ENCODE measurements around the gene SVIP. TPM values are rescaled to one million over a fixed set of nuclear protein-coding genes. Genes with fewer than 3 reads are reported as not detected.

The SVIP gene
- total and polyA plus RNA-seq, 5 experiments from 2014 or later: 43.3 to 80.7 (median 53.2) TPM

DNA sequence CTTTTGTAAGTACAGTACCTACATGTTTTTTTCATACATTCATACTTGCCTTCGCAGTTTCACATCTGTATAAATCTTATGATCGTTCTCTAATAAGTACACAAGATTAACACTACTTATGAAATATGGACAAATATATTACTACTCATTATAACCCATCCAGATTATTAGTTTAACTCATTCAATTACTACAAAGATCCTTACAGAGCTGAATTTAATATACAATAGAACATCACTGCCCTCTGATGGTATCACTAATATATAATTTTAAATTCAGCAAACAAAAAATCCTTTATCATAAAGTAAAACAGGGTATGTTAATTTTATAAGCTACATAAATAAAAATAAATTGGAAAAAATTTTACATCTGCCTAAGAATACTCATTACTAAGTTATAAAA is 7.4 kb downstream of the SVIP start:
- POLR2A ChIA-PET: no interaction called here
- no peak overlapping the region for H3K4me3 Mint-ChIP-seq
- DNase-seq: no peak
- peaks cover 0 to 15% (median 2%) of the 10 kb centered on the region in 9 donors for H3K9me3 Mint-ChIP-seq
- H3K4me1 Mint-ChIP-seq: peaks cover 0 to 11% (median 1%) of the 10 kb centered on the region in 4 donors
- H3K27ac Mint-ChIP-seq: no peak overlapping the region
- peaks cover 24 to 92% (median 62%) of the 10 kb centered on the region in 3 donors for H3K36me3 Mint-ChIP-seq
- H3K27me3 Mint-ChIP-seq: no peaks in the 10 kb centered on the region
- no peak for ATAC-seq

DNA sequence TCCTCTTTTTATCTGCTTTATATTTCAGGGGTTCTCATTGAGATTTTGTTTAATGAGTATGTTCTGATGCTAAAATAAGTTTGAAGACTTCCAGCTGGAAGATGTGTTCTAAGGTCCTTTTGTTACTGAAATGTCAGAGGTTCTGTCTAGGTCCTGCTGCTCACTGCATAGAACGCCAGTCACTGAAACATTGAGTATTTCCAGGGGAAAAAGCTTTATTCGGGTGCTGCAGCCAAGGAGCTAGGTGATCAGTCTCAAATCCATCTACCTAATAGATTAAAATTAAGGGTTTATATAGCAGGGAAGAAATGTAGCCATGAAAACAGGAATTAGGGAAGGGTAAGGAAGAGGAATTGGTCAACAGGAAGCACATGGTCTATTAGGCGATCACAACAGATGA is 19.7 kb downstream of the SVIP start:
- ATAC-seq: no peak
- Mint-ChIP-seq H3K27ac (no peak overlapping the region), H3K36me3 (peaks cover 3 to 10% (median 10%) of the 10 kb centered on the region in 3 donors), H3K4me3 (no peak overlapping the region), H3K9me3 (peaks cover 0 to 24% (median 8%) of the 10 kb centered on the region in 9 donors), H3K27me3 (peaks cover 0 to 2% (median 0%) of the 10 kb centered on the region in 5 donors), H3K4me1 (peaks cover 0 to 10% (median 0%) of the 10 kb centered on the region in 4 donors)
- DNase-seq: no peak
- POLR2A ChIA-PET: no interaction called here

DNA sequence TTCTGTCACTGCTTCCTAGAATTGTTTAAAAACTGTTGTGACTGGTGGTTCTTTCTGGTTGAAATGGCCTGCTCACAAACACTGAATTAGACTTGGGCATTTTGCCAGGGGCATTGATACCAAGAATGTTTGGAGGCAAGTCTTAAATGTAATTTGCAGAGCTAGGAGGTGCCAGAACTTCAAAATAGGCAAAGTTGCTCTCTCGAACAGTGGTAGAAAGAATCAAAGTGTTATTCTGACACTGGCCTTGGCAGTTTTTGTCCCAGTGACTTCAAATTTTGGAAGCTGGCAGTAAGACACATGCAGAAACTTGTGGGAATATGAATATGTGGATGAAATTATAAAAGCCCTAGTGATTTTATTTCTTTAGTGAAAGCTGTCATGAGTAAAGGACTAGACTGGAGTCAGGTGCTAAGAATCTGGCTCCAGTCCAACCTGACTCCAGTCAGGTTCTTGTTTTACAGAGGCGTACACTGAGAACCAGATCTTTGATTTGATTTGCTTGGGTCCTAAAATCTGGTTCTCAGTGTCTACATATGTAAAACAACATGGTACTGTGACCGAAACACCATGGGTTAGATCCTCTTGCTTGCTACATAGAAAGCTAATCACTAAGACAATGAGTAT is 20.9 kb downstream of the SVIP start:
- DNase-seq: no peak
- ATAC-seq: no peak
- POLR2A ChIA-PET: no interaction called here
- H3K4me3 Mint-ChIP-seq: no peak overlapping the region
- H3K27me3 Mint-ChIP-seq: peaks cover 0 to 2% (median 0%) of the 10 kb centered on the region in 5 donors
- peaks cover 0 to 16% (median 5%) of the 10 kb centered on the region in 9 donors for H3K9me3 Mint-ChIP-seq
- no peak overlapping the region for H3K27ac Mint-ChIP-seq
- H3K36me3 Mint-ChIP-seq: peaks cover 0 to 10% (median 5%) of the 10 kb centered on the region in 3 donors
- peaks cover 0 to 10% (median 0%) of the 10 kb centered on the region in 4 donors for H3K4me1 Mint-ChIP-seq

DNA sequence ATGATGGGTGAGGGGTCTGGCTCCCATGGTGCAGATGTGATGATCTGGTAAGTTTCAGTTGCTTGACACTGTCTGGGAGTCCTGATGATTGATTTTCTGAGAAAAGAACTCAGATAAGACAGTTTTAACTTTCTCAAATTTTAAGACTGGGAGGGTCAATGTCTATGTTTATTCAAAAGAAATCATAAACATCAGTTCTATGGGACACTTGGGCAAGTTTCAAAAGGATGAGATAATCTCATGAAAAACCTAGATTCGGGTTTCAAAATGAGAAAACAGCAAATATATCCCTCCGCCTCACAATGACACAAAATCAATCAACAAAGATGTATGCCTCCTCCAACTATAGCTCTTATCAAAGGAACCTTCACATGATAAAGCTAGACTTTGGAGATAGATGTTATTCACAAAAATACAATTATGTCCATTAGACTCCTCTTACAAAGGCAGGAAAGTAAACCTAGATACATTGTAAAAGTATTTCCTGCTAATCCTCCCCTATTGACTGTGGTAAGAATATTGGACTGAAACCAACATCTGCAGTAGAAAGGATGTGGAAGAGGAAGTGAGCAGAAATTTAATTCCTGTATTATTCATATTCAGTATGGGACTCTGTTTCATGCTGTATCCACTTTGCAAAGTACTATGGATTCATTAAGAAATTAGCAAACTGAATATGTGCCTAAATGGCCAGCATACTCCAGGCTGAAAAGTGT is 21.6 kb downstream of the SVIP start:
- no peak for DNase-seq
- POLR2A ChIA-PET: no interaction called here
- Mint-ChIP-seq H3K4me3 (no peak overlapping the region), H3K36me3 (peaks cover 0 to 8% (median 3%) of the 10 kb centered on the region in 3 donors), H3K4me1 (peaks cover 0 to 10% (median 0%) of the 10 kb centered on the region in 4 donors), H3K9me3 (peaks cover 0 to 16% (median 5%) of the 10 kb centered on the region in 9 donors), H3K27ac (no peak overlapping the region), H3K27me3 (peaks cover 0 to 2% (median 0%) of the 10 kb centered on the region in 5 donors)
- no peak for ATAC-seq

DNA sequence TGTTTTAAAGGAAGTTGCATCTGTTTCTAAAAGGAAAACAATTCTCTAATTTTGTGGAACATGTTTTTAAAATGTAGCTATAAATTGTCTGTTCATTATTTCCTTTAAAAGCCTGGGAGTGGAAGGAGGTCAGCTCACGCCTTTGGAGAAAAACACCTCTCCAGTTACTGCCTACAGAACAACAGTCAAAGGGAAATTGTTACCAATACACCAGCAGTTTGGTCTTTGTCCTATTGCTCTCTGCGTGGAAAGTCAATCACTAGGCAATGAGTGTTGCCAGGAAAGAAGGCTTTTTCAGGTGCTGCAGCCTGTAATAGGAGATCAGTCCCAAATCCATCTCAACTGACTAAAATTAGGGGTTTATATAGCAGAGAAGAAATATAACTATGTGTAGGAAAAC is 22.2 kb downstream of the SVIP start:
- H3K4me3 Mint-ChIP-seq: no peak overlapping the region
- POLR2A ChIA-PET: no interaction called here
- peaks cover 0 to 16% (median 5%) of the 10 kb centered on the region in 9 donors for H3K9me3 Mint-ChIP-seq
- no peak for ATAC-seq
- no peak overlapping the region for H3K27ac Mint-ChIP-seq
- peaks cover 0 to 10% (median 0%) of the 10 kb centered on the region in 4 donors for H3K4me1 Mint-ChIP-seq
- DNase-seq: no peak
- H3K27me3 Mint-ChIP-seq: peaks cover 0 to 2% (median 0%) of the 10 kb centered on the region in 5 donors
- H3K36me3 Mint-ChIP-seq: peaks cover 0 to 8% (median 3%) of the 10 kb centered on the region in 3 donors

DNA sequence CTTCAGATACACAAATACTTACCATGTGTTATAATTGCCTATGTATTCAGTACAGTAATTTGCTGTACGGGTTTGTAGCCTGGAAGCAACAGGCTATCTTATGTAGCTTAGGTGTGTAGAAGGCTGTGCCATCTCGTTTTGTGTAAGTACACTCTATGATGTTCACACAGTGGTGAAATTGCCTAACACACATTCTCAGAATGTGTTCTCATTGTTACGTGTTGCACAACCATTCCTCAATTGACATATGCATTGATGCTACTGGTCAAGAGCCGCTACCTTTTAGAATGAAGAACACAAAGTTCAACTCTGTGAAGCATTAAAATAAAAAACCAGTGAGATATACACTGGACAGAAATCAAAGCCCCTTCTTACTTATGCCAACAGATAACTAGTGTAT is 26.7 kb downstream of the SVIP start:
- POLR2A ChIA-PET: no interaction called here
- Mint-ChIP-seq H3K9me3 (peaks cover 0 to under 1% (median 0%) of the 10 kb centered on the region in 9 donors), H3K4me3 (no peak overlapping the region), H3K27ac (no peak overlapping the region), H3K4me1 (peaks cover 0 to 3% (median 0%) of the 10 kb centered on the region in 4 donors), H3K27me3 (peaks cover 0 to 10% (median 6%) of the 10 kb centered on the region in 5 donors), H3K36me3 (no peaks in the 10 kb centered on the region)
- no peak for ATAC-seq
- DNase-seq: no peak

DNA sequence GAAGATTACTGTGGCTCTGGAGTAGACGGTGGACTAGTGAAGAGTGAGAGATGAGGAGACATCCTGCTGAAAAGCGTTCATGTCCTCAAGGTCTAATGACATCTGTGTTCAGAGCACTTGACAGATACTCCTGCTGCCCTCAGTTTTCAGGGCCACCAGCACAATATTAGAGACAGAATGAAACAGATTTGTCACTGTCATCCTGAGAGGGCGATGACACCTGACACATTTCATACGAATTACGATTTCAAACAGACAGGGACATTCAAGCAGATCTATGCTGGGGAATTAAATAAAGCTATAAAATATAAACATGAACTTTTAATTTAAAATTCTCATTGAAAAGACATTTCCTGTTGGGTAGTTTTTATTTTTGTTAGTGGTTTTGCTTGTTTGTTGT is 29.1 kb downstream of the SVIP start:
- H3K9me3 Mint-ChIP-seq: no peaks in the 10 kb centered on the region
- H3K27me3 Mint-ChIP-seq: peaks cover 0 to 10% (median 6%) of the 10 kb centered on the region in 5 donors
- ATAC-seq (no peak), DNase-seq (no peak)
- H3K27ac Mint-ChIP-seq: no peak overlapping the region
- POLR2A ChIA-PET: no interaction called here
- H3K4me3 Mint-ChIP-seq: no peak overlapping the region
- no peaks in the 10 kb centered on the region for H3K36me3 Mint-ChIP-seq
- H3K4me1 Mint-ChIP-seq: no peaks in the 10 kb centered on the region

DNA sequence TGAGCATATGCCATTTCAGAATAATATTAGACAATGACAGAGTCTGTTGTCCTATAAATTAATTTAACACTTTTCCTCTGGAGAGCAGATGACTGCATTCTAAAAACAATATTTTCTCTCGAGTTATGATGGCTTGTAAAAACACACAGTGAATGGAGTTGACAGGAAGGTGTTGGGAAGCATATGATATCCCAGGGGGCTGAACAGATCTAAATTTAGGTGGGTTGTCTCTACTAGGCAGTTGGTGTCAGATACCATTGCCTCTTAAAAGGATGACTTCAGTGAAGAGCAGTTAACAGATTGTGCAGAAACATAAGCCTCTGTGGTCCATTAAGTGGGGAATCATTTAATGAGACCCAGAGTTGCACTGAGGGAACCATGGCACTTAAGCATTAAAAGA is 30.7 kb downstream of the SVIP start:
- DNase-seq: no peak
- Mint-ChIP-seq H3K36me3 (no peaks in the 10 kb centered on the region), H3K9me3 (no peaks in the 10 kb centered on the region), H3K4me1 (no peaks in the 10 kb centered on the region), H3K4me3 (no peak overlapping the region), H3K27me3 (peaks cover 0 to 11% (median 8%) of the 10 kb centered on the region in 5 donors), H3K27ac (no peak overlapping the region)
- POLR2A ChIA-PET: no interaction called here
- ATAC-seq: no peak

DNA sequence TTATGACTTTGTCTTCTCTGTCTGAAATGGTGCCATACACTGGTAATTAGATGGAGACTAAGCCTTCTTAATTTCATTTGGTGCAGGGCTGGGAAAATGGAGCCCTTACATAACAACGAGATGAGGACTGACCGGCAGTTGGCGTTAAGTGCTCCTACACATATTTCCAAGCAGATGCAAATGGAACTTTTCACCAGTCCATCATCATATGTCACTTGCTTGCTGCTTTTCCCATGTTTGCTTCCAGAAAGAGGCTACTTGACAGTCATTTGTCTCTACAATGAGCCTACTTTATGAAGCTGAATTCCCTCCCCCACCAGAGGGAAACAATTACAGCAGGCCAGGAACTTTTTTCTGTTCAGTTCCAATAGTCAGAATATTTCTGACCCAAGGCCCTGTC is 32.6 kb downstream of the SVIP start:
- no peaks in the 10 kb centered on the region for H3K36me3 Mint-ChIP-seq
- DNase-seq (no peak), ATAC-seq (no peak)
- POLR2A ChIA-PET: no interaction called here
- no peaks in the 10 kb centered on the region for H3K4me1 Mint-ChIP-seq
- H3K27ac Mint-ChIP-seq: no peak overlapping the region
- H3K27me3 Mint-ChIP-seq: peaks cover 0 to 11% (median 7%) of the 10 kb centered on the region in 5 donors
- H3K9me3 Mint-ChIP-seq: no peaks in the 10 kb centered on the region
- no peak overlapping the region for H3K4me3 Mint-ChIP-seq

DNA sequence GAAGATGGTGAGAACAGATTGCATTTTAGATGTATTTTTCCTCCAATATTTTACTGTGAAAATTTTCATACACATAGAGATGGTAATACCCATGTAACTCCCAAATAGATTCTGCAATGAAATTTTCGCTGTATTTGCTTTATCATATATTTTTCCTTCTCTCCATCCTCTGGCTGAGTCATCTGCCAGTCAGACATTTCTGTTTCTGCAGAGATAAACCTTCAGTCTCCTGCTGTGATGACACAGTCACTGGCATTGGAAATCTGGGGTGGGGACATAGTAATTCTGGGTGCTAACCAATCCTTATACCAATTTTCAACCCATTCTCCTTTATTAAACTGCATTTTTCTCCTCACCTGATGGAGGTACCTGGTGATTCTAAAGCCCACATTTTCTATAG is 33.7 kb downstream of the SVIP start:
- POLR2A ChIA-PET: no interaction called here
- Mint-ChIP-seq H3K27ac (no peak overlapping the region), H3K27me3 (peaks cover 0 to 11% (median 5%) of the 10 kb centered on the region in 5 donors), H3K4me3 (no peak overlapping the region), H3K36me3 (no peaks in the 10 kb centered on the region), H3K4me1 (no peaks in the 10 kb centered on the region), H3K9me3 (no peaks in the 10 kb centered on the region)
- DNase-seq (no peak), ATAC-seq (no peak)

DNA sequence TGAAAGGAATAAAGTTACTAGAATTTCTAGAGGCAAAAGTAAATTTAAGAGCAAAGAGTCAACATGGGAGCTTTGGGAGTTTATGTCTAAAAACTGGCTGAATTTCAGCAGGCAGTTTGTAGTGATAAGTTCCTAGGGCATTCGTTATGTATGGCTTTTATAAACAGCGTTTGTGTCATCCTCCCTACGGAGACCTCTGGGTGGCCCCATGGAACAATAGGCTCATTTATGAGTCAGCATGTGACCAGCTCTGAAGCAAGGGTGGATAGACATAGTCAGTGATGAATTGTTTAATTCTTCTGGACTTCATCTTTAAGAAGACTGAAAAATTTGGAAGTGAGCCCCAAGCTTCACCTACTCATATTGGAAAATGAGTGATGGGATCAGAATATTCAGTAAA is 37.1 kb downstream of the SVIP start:
- no peak for ATAC-seq
- POLR2A ChIA-PET: no interaction called here
- H3K9me3 Mint-ChIP-seq: no peaks in the 10 kb centered on the region
- no peaks in the 10 kb centered on the region for H3K4me1 Mint-ChIP-seq
- H3K4me3 Mint-ChIP-seq: no peak overlapping the region
- no peaks in the 10 kb centered on the region for H3K36me3 Mint-ChIP-seq
- peaks cover 0 to 5% (median 0%) of the 10 kb centered on the region in 5 donors for H3K27me3 Mint-ChIP-seq
- no peak for DNase-seq
- H3K27ac Mint-ChIP-seq: no peak overlapping the region

DNA sequence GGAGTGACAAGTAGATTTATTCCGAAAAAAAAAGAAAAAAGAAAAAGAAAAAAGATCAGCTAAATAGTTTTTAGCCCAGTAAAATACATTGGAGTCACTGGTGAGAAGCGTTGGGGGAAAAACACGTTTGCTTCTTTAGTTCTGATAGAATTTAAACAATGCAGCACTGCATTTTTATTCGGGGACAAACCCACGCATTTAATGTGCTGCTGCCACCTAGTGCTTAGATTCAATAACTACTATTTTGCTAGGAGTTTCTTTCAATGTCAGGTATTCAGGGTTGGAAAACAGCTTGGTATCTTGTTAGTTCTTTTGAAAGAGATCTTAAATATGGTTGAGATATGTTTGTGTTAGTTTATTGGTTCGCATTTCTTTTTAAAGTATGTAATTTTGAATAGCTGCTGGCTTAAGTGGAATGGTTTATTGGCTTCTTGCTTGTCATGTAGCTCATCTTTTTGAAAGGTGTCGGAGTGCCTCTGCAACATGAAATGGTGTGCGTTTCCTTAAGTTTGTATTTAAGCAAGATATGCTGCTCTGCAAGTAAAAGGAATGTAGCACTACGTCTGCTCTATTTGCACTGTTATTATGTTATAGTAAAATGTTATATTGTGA is 41.9 kb downstream of the SVIP start:
- peak in 8 of 10 donors; percentile 2 to 62 (median 38) for DNase-seq
- Mint-ChIP-seq H3K27ac (no peak overlapping the region), H3K9me3 (no peaks in the 10 kb centered on the region), H3K4me1 (no peaks in the 10 kb centered on the region), H3K27me3 (peaks cover 0 to 1% (median 0%) of the 10 kb centered on the region in 5 donors), H3K4me3 (no peak overlapping the region), H3K36me3 (no peaks in the 10 kb centered on the region)
- ATAC-seq: peak in 1 of 2 donors; percentile 30
- POLR2A ChIA-PET: no interaction called here

DNA sequence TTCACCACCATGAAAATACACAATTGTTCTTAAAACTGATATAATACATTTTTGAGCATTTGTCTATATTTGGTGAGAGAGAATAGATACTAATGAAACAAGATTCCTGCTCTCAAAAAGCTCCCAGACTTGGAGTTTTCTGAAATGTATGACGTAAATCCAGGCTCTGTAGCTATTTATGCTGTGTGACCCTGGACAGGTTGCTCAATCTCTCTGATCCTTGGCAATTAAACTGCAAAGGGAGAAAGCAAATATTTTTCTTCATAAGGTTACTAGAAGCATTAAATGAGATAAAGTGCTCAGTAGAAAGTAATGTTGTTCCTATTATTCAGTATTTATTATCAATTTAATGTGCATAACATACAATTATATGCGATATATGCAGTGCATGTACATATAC is 42.5 kb downstream of the SVIP start:
- no peak overlapping the region for H3K27ac Mint-ChIP-seq
- DNase-seq: no peak
- POLR2A ChIA-PET: no interaction called here

More for the DNA sequence above, 42.5 kb downstream of the SVIP start:
- H3K9me3 Mint-ChIP-seq: no peaks in the 10 kb centered on the region
- H3K36me3 Mint-ChIP-seq: no peaks in the 10 kb centered on the region
- peaks cover 0 to 1% (median 0%) of the 10 kb centered on the region in 5 donors for H3K27me3 Mint-ChIP-seq
- ATAC-seq: no peak
- no peak overlapping the region for H3K4me3 Mint-ChIP-seq
- H3K4me1 Mint-ChIP-seq: no peaks in the 10 kb centered on the region
